ENCODE data around the gene SYF2.
"Not testable (repeated sequence)": the region's sequence is repeated elsewhere in the genome, so short reads cannot be mapped to it uniquely, and the experiment has no call there.

Gene SYF2

DNA sequence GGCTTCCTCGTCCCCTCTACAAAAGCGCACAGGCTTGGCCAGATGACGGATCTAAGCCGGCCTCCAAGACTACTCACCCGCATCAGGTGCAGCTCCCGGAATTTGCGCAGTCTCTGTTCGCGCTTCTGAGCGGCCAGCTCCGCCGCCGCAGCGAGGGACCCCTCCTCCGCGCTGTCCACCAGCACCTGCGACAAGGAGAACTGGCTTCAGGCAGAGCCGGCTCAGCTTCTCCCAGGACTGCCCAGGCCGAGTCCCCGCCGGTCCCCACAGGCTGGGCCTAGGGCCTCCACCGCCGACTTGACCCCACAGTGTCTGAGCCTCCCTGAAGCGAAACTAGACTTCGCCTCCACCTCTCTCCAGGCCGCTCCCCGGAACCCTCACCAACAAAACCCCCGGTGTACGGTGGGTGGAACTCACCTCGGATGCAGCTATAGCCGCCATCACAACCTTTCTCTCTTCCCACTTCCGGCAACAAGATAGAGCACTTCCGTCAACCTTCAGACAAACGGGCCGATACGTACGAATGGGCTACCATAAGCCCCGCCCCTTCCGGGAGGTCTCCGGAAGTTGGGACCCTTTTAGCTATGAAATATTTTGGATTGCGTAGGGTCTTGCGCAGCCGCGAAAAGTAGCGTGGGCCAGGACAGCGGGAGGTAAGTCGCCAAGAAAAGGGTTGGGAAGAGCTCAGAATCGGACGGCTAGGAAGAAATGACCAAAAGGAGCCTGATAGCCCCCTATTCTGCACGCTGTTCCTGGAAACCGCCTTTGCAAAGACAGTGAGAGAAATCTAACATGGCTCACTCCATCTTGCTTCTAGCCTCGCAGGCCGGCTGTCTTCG, at the start of gene SYF2:
Gene SYF2, minus strand, starts transcription at position 476 of the 839 bp plus-strand sequence. Its CDS starts 35 bp downstream, at position 441.
- H3K27ac ChIP-seq = peak within 1 kb of the TSS; percentile 94
- H3K9me3 ChIP-seq = no peaks in the 10 kb centered on the region
- peaks cover 41% of the 10 kb centered on the region for H3K36me3 ChIP-seq
- H3K4me3 ChIP-seq (ENCODE audit: low read depth in 1 of 2, low read length in 1 of 2) = peak within 1 kb of the TSS; percentile 74 to 89
- peaks cover 33 to 35% of the 10 kb centered on the region in 2 experiments for H3K4me1 ChIP-seq (ENCODE audit: control insufficient read depth in 1 of 2, insufficient read depth in 1 of 2, low read depth in 1 of 2, low read length in 1 of 2)
- H3K27me3 ChIP-seq = no peaks in the 10 kb centered on the region
- TF ChIP-seq, protein P1, sequence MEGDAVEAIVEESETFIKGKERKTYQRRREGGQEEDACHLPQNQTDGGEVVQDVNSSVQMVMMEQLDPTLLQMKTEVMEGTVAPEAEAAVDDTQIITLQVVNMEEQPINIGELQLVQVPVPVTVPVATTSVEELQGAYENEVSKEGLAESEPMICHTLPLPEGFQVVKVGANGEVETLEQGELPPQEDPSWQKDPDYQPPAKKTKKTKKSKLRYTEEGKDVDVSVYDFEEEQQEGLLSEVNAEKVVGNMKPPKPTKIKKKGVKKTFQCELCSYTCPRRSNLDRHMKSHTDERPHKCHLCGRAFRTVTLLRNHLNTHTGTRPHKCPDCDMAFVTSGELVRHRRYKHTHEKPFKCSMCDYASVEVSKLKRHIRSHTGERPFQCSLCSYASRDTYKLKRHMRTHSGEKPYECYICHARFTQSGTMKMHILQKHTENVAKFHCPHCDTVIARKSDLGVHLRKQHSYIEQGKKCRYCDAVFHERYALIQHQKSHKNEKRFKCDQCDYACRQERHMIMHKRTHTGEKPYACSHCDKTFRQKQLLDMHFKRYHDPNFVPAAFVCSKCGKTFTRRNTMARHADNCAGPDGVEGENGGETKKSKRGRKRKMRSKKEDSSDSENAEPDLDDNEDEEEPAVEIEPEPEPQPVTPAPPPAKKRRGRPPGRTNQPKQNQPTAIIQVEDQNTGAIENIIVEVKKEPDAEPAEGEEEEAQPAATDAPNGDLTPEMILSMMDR (IDR thresholded peaks at IDR 0.05) = no peak

DNA sequence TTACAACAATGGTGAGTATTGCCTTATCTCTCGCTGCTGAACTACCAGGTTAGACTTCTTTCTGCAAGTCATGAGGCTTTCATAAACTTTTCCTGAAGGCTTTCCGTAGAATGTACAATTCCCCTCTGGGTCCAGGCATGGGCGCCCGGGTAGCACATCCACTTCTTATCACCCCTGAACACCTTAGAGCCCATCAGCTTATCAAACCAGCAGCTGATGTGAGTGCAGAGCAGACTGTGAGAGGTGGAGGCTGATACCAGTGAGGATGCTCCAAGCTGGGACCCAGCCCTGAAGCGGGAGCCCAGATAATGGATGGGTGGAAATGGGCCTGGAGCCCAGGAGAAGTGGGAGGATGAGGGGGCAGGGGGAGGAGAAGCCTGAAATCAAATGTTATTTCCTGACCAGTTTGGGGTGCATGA, 47.4 kb upstream of the SYF2 start:
- not testable (repeated sequence) for H3K4me3 ChIP-seq (ENCODE audit: low read depth in 1 of 2, low read length in 1 of 2); H3K4me1 ChIP-seq (ENCODE audit: control insufficient read depth in 1 of 2, insufficient read depth in 1 of 2, low read depth in 1 of 2, low read length in 1 of 2); H3K27ac ChIP-seq; H3K27me3 ChIP-seq; H3K9me3 ChIP-seq; H3K36me3 ChIP-seq

DNA sequence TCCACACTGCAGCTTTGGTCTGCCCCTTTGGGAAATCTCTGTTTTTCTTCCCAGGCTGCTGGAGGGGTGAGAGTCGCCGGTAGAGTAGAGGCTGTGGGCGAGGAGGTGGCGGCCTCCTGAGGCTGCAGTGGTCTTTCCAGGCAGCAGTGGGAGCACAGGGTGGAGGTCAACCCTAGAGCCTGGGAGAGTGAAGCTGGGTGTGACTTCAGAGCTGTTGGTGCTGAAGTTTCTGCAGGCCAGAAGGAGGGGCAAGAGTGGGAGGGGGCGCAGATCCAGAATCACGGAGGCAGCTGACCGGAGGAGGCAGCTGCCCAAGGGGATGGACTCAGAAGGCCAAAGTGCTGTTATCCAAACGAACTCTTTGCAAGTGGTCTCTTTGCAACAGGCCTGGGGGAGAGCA, 46.5 kb upstream of the SYF2 start:
- not testable (repeated sequence) for H3K4me1 ChIP-seq (ENCODE audit: control insufficient read depth in 1 of 2, insufficient read depth in 1 of 2, low read depth in 1 of 2, low read length in 1 of 2); H3K4me3 ChIP-seq (ENCODE audit: low read depth in 1 of 2, low read length in 1 of 2); H3K27me3 ChIP-seq; H3K36me3 ChIP-seq; H3K9me3 ChIP-seq; H3K27ac ChIP-seq

DNA sequence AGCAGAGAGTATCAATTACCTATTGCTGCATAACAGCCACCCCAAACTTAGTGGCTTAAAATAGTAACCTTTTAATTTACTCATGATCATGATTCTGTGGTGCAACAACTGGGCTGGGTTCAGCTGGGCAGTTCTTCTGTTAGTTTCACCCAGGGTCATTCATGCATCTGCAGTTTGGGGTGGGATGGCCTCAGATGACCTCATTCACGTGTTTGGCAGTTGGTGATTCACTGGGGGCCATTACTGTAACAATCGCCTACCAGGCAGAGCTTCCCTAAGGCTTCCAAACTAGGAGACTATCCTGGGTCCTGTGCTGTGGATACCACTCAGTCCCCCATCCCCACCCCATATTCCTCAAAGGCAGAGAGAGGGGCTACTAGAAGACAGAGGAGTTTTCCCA, 46.1 kb upstream of the SYF2 start:
- H3K4me1 ChIP-seq (ENCODE audit: control insufficient read depth in 1 of 2, insufficient read depth in 1 of 2, low read depth in 1 of 2, low read length in 1 of 2); H3K27me3 ChIP-seq; H3K36me3 ChIP-seq; H3K9me3 ChIP-seq; H3K4me3 ChIP-seq (ENCODE audit: low read depth in 1 of 2, low read length in 1 of 2); H3K27ac ChIP-seq: not testable (repeated sequence)

DNA sequence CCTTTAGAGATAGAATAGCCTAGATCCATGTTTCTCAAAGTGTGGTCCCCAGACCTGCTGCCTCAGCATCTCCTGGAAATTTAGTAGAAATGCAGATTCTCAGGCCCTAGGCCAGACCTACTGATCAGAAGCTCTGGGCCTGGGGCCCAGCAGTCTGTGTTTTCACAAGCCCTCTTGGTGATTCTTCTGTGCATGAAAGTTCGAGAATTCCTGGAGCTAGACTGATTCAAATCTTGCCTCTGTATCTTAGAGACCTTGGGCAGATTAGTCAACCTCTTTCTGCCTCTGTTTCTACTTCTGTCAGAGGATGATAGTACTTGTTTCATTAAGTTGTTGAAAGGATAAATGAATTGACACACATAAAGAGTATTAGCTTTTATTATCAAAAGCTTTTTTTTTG, 45.0 kb upstream of the SYF2 start:
- H3K4me3 ChIP-seq (ENCODE audit: low read depth in 1 of 2, low read length in 1 of 2); H3K9me3 ChIP-seq; H3K27me3 ChIP-seq; H3K4me1 ChIP-seq (ENCODE audit: control insufficient read depth in 1 of 2, insufficient read depth in 1 of 2, low read depth in 1 of 2, low read length in 1 of 2); H3K36me3 ChIP-seq; H3K27ac ChIP-seq: not testable (repeated sequence)

DNA sequence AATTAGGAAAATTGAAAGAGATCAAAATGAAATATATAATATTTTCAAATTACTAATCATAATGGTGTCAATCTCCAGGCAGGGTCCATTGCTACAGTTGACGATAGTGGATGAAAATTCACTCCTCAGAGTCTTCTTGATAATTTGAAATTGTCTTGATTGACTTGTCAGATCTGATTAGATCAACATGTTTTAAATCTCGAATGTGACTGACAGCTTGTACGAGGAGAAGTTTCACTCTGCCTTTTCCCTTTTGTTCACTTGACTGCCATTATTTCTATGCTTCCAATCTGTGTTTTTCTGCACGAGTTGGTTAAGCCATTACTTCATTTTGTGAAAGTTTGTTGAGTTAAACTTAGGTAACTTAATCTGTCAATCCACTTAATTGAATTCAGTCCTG, 43.3 kb upstream of the SYF2 start:
- not testable (repeated sequence) for H3K9me3 ChIP-seq; H3K36me3 ChIP-seq; H3K4me1 ChIP-seq (ENCODE audit: control insufficient read depth in 1 of 2, insufficient read depth in 1 of 2, low read depth in 1 of 2, low read length in 1 of 2); H3K27me3 ChIP-seq; H3K27ac ChIP-seq; H3K4me3 ChIP-seq (ENCODE audit: low read depth in 1 of 2, low read length in 1 of 2)

DNA sequence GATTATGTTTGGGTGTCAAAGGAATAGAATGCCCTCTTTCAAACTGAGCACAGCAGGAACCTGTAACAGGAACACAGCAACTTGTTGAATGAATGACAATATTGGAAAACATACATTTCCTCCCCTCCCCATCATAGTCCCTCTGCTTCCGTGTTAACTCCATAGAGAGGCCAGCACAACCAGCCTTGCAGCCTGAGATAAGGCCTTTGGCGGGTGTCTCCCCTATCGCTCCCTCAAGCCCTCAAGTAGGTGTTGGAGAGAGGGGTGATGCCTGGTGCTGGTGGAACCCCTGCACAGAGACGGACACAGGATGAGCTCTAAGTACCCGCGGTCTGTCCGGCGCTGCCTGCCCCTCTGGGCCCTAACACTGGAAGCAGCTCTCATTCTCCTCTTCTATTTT, 39.9 kb upstream of the SYF2 start, which contains the start of gene RHD:
Gene RHD, plus strand, starts transcription at position 272 of the 400 bp plus-strand sequence. Its CDS starts 39 bp downstream, at position 311.
- H3K27ac ChIP-seq; H3K27me3 ChIP-seq; H3K9me3 ChIP-seq; H3K4me3 ChIP-seq (ENCODE audit: low read depth in 1 of 2, low read length in 1 of 2); H3K4me1 ChIP-seq (ENCODE audit: control insufficient read depth in 1 of 2, insufficient read depth in 1 of 2, low read depth in 1 of 2, low read length in 1 of 2); H3K36me3 ChIP-seq: not testable (repeated sequence)

DNA sequence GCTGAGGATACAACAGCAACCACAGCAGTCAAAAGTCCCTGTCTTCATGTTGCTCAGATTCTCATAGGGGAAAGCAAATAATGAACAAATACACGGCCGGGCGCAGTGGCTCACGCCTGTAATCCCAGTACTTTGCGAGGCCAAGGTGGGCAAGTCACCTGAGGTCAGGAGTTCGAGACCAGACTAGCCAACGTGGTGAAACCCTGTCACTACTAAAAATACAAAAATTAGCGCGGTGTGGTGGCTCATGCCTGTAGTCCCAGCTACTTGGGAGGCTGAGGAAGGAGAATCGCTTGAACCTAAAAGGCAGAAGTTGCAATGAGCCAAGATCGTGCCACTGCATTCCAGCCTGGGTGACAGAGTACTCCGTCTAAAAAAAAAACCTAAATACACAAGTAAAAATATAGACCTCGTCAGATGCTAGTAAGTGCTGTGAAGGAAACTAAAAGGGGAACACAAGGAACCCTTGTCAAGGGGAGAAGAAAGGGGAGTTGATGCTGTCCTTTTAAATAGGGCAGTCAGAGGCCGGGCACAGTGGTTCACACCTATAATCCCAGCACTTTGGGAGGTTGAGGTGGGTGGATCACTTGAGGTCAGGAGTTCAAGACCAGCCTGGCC, 36.0 kb upstream of the SYF2 start:
- peak overlapping the region; percentile 77 for H3K27ac ChIP-seq
- H3K4me1 ChIP-seq (ENCODE audit: control insufficient read depth in 1 of 2, insufficient read depth in 1 of 2, low read depth in 1 of 2, low read length in 1 of 2) = peaks cover 0 to 11% of the 10 kb centered on the region in 2 experiments

DNA sequence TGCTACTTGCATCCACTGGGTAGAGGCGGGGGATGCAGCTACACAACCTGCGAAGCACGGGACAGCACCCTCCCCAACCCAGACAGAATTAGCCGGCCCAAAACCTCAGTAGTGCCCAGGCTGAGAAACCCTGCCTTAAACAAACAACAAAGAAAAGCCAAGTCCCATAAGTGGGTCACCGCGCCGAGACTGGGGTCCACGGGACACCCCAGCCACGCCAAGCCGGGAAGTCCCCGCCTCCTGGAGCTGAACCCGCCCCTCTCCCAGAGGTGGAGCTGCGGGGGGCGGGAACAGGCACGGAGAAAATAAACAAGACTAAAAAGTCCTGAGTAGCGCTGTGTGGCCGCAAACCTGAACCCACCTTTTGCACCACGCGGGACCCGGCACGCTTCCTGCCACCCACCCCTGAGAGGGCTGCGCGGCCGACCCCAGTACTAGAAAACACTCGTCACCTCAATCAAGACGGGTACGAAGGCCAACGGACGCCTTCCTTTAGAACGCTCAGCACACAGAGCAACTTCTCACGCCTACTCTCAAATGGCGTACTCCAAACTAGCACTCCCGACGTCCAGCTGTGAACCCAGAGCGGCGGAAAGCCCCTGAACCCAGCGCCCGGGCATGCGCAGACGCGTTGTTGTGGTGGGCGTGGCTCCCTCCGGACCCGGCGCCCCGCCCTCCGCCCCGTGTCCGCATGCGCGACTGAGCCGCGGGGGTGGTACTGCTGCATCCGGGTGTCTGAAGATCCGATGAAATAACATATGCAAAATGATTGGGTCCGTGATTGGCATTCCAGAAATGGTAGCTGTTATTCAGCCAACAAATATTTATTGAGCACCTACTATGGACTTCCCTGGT, 35.2 kb upstream of the SYF2 start:
- Histone ChIP-seq H3K4me1 (ENCODE audit: control insufficient read depth in 1 of 2, insufficient read depth in 1 of 2, low read depth in 1 of 2, low read length in 1 of 2) (peaks cover 0 to 11% of the 10 kb centered on the region in 2 experiments), H3K4me3 (ENCODE audit: low read depth in 1 of 2, low read length in 1 of 2) (peak overlapping the region; percentile 56 to 68), H3K27ac (peak overlapping the region; percentile 77)
- H3K36me3 ChIP-seq, H3K27me3 ChIP-seq, H3K9me3 ChIP-seq: not testable (repeated sequence)

More for the DNA sequence above, 36.0 kb upstream of the SYF2 start:
- peak overlapping the region; percentile 56 to 68 for H3K4me3 ChIP-seq (ENCODE audit: low read depth in 1 of 2, low read length in 1 of 2)
- not testable (repeated sequence) for H3K36me3 ChIP-seq, H3K27me3 ChIP-seq, H3K9me3 ChIP-seq

DNA sequence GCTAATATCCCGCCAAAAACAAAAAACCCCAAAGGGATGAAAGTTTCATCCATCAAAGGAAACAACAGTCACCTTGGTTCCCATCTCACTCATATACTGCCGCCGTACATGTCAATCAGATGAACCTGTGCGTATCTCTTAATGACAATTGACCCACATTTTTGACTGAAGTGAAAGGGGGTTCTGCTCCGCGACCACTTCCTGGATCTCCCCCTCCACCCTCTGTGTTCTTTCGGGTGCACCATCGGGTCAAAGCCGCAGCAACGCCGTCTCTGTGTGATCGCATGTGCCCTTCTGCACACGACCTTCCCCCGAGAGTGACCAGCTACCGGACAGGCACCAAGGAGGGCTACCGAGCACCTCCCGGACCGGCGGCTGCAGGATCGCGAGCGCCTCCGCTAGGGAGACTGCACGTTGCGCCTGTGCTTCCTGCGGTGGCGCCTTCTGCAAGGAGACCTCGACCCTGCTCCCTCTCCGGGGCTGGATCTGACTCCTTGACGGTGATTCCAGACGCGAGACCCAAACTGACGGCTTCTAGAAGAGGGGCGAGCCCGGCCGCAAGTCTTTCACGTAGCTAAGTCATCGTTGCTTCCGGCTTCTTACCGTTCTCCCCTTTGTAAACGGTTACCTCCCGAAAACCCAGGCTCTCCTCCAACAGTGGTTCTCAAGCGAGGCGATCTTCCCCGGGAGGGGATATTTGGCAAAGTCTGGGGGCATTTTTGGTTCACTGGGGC, 34.4 kb upstream of the SYF2 start:
- H3K36me3 ChIP-seq, H3K27me3 ChIP-seq, H3K27ac ChIP-seq, H3K9me3 ChIP-seq: not testable (repeated sequence)
- Histone ChIP-seq H3K4me3 (ENCODE audit: low read depth in 1 of 2, low read length in 1 of 2) (peak overlapping the region; percentile 56 to 68), H3K4me1 (ENCODE audit: control insufficient read depth in 1 of 2, insufficient read depth in 1 of 2, low read depth in 1 of 2, low read length in 1 of 2) (peaks cover 0 to 11% of the 10 kb centered on the region in 2 experiments)

DNA sequence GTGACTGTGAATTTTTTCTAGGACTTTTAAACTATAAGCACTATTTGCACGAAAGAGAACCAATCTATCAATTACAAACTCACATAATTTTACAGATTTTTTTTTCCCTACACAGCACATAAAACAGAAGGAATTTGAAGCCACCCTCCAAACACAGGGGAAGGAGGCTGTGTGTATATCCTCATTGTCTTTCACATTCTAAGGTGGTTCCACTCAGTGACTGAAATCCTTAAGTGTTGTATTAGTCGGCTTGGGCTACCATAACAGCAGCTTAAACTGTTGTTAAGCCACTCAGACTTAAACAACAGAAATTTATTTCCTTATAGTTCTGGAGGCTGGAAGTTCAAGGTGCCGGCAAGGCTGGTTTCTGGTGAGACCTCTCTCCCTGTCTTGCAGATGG, 28.0 kb upstream of the SYF2 start:
- Histone ChIP-seq H3K27ac (peak overlapping the region; percentile 50), H3K36me3 (peaks cover 12% of the 10 kb centered on the region), H3K4me1 (ENCODE audit: control insufficient read depth in 1 of 2, insufficient read depth in 1 of 2, low read depth in 1 of 2, low read length in 1 of 2) (peaks cover 0 to 12% of the 10 kb centered on the region in 2 experiments)
- not testable (repeated sequence) for H3K27me3 ChIP-seq; H3K9me3 ChIP-seq; H3K4me3 ChIP-seq (ENCODE audit: low read depth in 1 of 2, low read length in 1 of 2)

DNA sequence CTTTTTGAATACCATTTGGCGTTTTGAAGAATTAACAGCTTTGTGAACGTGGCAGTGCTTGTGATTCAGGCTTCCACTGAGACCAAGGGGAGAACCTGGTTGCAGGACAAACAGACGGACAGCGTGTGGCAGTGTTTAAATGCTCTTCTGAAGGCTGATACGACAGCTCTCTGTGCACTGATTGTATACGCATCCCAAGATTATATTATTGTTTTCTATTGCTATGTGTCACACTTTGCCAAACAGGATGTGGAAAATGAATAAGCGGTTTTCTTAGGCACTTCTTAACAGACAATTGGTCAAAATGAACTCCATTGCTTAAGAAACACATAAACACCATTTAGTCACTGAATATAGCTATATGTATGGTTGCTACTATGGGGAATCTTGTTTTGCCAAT, 27.5 kb upstream of the SYF2 start:
- H3K4me3 ChIP-seq (ENCODE audit: low read depth in 1 of 2, low read length in 1 of 2); H3K9me3 ChIP-seq; H3K27me3 ChIP-seq: not testable (repeated sequence)
- Histone ChIP-seq H3K4me1 (ENCODE audit: control insufficient read depth in 1 of 2, insufficient read depth in 1 of 2, low read depth in 1 of 2, low read length in 1 of 2) (peaks cover 0 to 12% of the 10 kb centered on the region in 2 experiments), H3K36me3 (peaks cover 12% of the 10 kb centered on the region), H3K27ac (peak overlapping the region; percentile 50)

All from neutrophil (primary cell).